HepG2 (cell line): ENCODE data around the gene DCP2. TPM values are rescaled to one million over a fixed set of nuclear protein-coding genes. Genes with fewer than 3 reads are reported as not detected.

Experiments used
- ATAC-seq: fragments of 200-7000 bp; cut with Tn5 transposase; 3 replicates; pipeline ENCODE4 v1.9.1; 2020; ENCODE audit warnings: mild to moderate bottlenecking, moderate library complexity
- BruUV-seq: library from RNA; stranded (reverse); fragments of 400-500 nt; replicated peaks from 2 replicates; lab custom pipeline; 2021; lab: Mats Ljungman, UMichigan
- CTCF ChIA-PET: fragments of 300-600 bp; formaldehyde crosslinking; extraction: SDS; loops from one replicate; lab custom pipeline; 2021; ENCODE audit warnings: low total read pairs, inconsistent platforms, low intra/inter-chr PET ratio; lab: Yijun Ruan, JAX
- POLR2A ChIA-PET: fragments of 350-600 bp; sonication (Branson Sonifier 250); formaldehyde crosslinking; loops from one replicate; lab custom pipeline; 2020; ENCODE audit warnings: antibody characterized with exemption, inconsistent platforms; lab: Yijun Ruan, JAX
- DNase-seq: peaks from one replicate; pipeline ENCODE4 v3.0.0-alpha.2; 2015; ENCODE audit warnings: low spot score
- FAIRE-seq: peaks from 3 replicates; lab custom pipeline; 2011; peaks lifted over from hg19 to GRCh38; lab: Jason Lieb, UNC
- H2AFZ ChIP-seq: one replicate; pipeline ENCODE4 v1.6.1; 2011; ENCODE audit warnings: low read length, inconsistent platforms
- H3K27ac ChIP-seq: fragments of 300-600 bp; 3 replicates; pipeline ENCODE4 v1.8.0; 2011; ENCODE audit warnings: mixed run types, mild to moderate bottlenecking, mixed read lengths, low read length, inconsistent platforms; ENCODE audit not compliant: insufficient read depth; ENCODE audit errors: extremely low read length
- H3K27me3 ChIP-seq, 2 experiments: fragments of 200-600 bp in 1 of 2; 2 replicates in 1 of 2; 3 replicates in 1 of 2; pipeline versions ENCODE4 v1.6.0 to v1.8.0; 2011; ENCODE audit warnings: low read length in 2 of 2, mild to moderate bottlenecking in 2 of 2, moderate library complexity in 2 of 2, inconsistent platforms in 1 of 2; ENCODE audit not compliant: insufficient read depth in 2 of 2, control insufficient read depth in 1 of 2
- H3K36me3 ChIP-seq, 2 experiments: fragments of 200-600 bp in 1 of 2; replicated peaks in 1 of 2; 2 replicates in 1 of 2; 3 replicates in 1 of 2; pipeline versions ENCODE4 v1.5.1 to v1.8.0; 2011; ENCODE audit warnings: low read length in 2 of 2, inconsistent platforms in 1 of 2; ENCODE audit not compliant: insufficient read depth in 2 of 2, control insufficient read depth in 1 of 2
- H3K4me1 ChIP-seq: 2 replicates; pipeline ENCODE4 v1.5.1; 2012; ENCODE audit warnings: low read length, inconsistent platforms; ENCODE audit not compliant: insufficient read depth
- H3K4me2 ChIP-seq: 2 replicates; pipeline ENCODE4 v1.6.0; 2011; ENCODE audit warnings: low read depth, low read length, inconsistent platforms
- H3K4me3 ChIP-seq, 3 experiments: fragments of 200-600 bp in 1 of 3; sonication (generic), shearing (Covaris generic) in 1 of 3; replicated peaks in 1 of 3; 2 replicates each; pipeline ENCODE4 v1.5.1; 2011 to 2016; ENCODE audit warnings: low read length in 3 of 3, inconsistent platforms in 2 of 3, low read depth in 2 of 3, mild to moderate bottlenecking in 2 of 3, control low read depth in 1 of 3, mixed read lengths in 1 of 3; ENCODE audit not compliant: insufficient read depth in 1 of 3
- H3K79me2 ChIP-seq: one replicate; pipeline ENCODE4 v1.6.1; 2011; ENCODE audit warnings: low read length, inconsistent platforms; ENCODE audit not compliant: insufficient read depth
- H3K9ac ChIP-seq: 2 replicates; pipeline ENCODE4 v1.6.0; 2011; ENCODE audit warnings: mild to moderate bottlenecking, low read depth, low read length, inconsistent platforms; ENCODE audit not compliant: insufficient read depth
- H3K9me3 ChIP-seq: 2 replicates; pipeline ENCODE4 v1.5.1; 2012; ENCODE audit warnings: mild to moderate bottlenecking, low read length
- H4K20me1 ChIP-seq: 2 replicates; pipeline ENCODE4 v1.6.0; 2011; ENCODE audit warnings: inconsistent platforms, mild to moderate bottlenecking, low read length, moderate library complexity; ENCODE audit not compliant: insufficient read depth
- ARNTL ChIP-seq: sonication (generic); formaldehyde crosslinking; IDR thresholded peaks from 2 replicates; pipeline ENCODE4 v1.4.0; 2020; ENCODE audit warnings: mild to moderate bottlenecking, missing genetic modification reagents
- CREM ChIP-seq, 2 experiments: sonication (generic) in 1 of 2; formaldehyde crosslinking in 1 of 2; IDR thresholded peaks; 2 replicates each; pipeline versions ENCODE4 v1.4.0 to v1.6.1; 2016 to 2020; ENCODE audit warnings: antibody characterized with exemption in 1 of 2, mild to moderate bottlenecking in 1 of 2, missing genetic modification reagents in 1 of 2
- DNMT3B ChIP-seq: conservative IDR thresholded peaks from 2 replicates; pipeline ENCODE4 v1.6.1; 2016; ENCODE audit warnings: missing biosample characterization, control low read depth
- HOXA5 ChIP-seq: sonication (generic); formaldehyde crosslinking; IDR thresholded peaks from 2 replicates; pipeline ENCODE4 v1.4.0; 2020; ENCODE audit warnings: missing genetic modification reagents
- MXD4 ChIP-seq: IDR thresholded peaks from 2 replicates; pipeline ENCODE4 v1.6.1; 2016; ENCODE audit warnings: mild to moderate bottlenecking, missing biosample characterization, missing genetic modification reagents
- PCBP2 ChIP-seq: fragments of 200-400 bp; formaldehyde crosslinking; optimal IDR thresholded peaks from 2 replicates; pipeline ENCODE3; 2018; ENCODE audit warnings: low read length, low read depth; ENCODE audit not compliant: poor library complexity, severe bottlenecking
- SIN3A ChIP-seq: IDR thresholded peaks from 2 replicates; pipeline ENCODE4 v1.6.1; 2011; ENCODE audit warnings: low read depth, mild to moderate bottlenecking, control low read depth, low read length, borderline replicate concordance
- SP4 ChIP-seq: sonication (generic); formaldehyde crosslinking; IDR thresholded peaks from 2 replicates; pipeline ENCODE4 v1.8.1; 2023; ENCODE audit warnings: mild to moderate bottlenecking, missing genetic modification reagents
- ZNF30 ChIP-seq: sonication (generic); formaldehyde crosslinking; IDR thresholded peaks from 2 replicates; pipeline ENCODE4 v1.5.0; 2020; ENCODE audit warnings: mild to moderate bottlenecking, missing genetic modification reagents
- ZNF326 ChIP-seq: sonication (generic); formaldehyde crosslinking; IDR thresholded peaks from 2 replicates; pipeline ENCODE4 v1.4.0; 2020; ENCODE audit warnings: missing genetic modification reagents, borderline replicate concordance
- ZNF430 ChIP-seq: sonication (generic); formaldehyde crosslinking; IDR thresholded peaks from 2 replicates; pipeline ENCODE4 v1.9.0; 2021; ENCODE audit warnings: mild to moderate bottlenecking, missing genetic modification reagents
- WGBS: methylation state at CpG from one replicate; pipeline ENCODE4 v1.1.6; 2017; ENCODE audit warnings: low lambda C conversion rate; 5-methylcytosine and 5-hydroxymethylcytosine counted together
- in situ Hi-C: cut with HindIII; loops from 2 replicates; pipeline ENCODE4 v1.10.0; 2017; ENCODE audit warnings: low pct_unique_long_range_greater_than_20kb; ENCODE audit not compliant: extremely low pct_ligation_motif_present
- intact Hi-C: fragments of 100-400 bp; cut with micrococcal nuclease; formaldehyde crosslinking; loops from one replicate; pipeline ENCODE4 v1.10.0; 2022; ENCODE audit not compliant: unreplicated experiment
- polyA plus RNA-seq, 8 experiments: library from polyadenylated mRNA; depleted of rRNA in 3 of 8; stranded (reverse) in 7 of 8; unstranded in 1 of 8; fragments of >200 nt; fragmentation: Illumina TruSeq in 4 of 8; extraction: Trizol in 4 of 8; gene quantifications; 2 replicates each; pipeline versions ENCODE4 v1.2.1 to v1.2.3, GENCODE V29; 2011 to 2016; ENCODE audit warnings: low read depth in 4 of 8, missing spikeins in 1 of 8, mixed read lengths in 1 of 8; ENCODE audit not compliant: insufficient read depth in 1 of 8
- total RNA-seq, 5 experiments: library from RNA; depleted of rRNA; stranded (reverse); fragments of >200 nt; fragmentation: Illumina TruSeq; extraction: Trizol; gene quantifications; 2 replicates each; pipeline ENCODE4 v1.2.3, GENCODE V29; 2016; ENCODE audit warnings: low read depth in 1 of 5
- TF ChIP-seq, protein P1 (sequence below): sonication (generic); formaldehyde crosslinking; IDR thresholded peaks from 2 replicates; pipeline ENCODE4 v1.4.0; 2020; ENCODE audit warnings: missing genetic modification reagents
- TF ChIP-seq, protein P2 (sequence below): sonication (generic); formaldehyde crosslinking; IDR thresholded peaks from 2 replicates; pipeline ENCODE4 v1.8.1; 2023; ENCODE audit warnings: mild to moderate bottlenecking, moderate library complexity, missing genetic modification reagents

The DCP2 gene
- total and polyA plus RNA-seq, 2 of the 13 experiments (the other 11 are each of a cell fraction or from before 2014, with no cell fraction given), result 16.2 to 63.4 TPM

DNA sequence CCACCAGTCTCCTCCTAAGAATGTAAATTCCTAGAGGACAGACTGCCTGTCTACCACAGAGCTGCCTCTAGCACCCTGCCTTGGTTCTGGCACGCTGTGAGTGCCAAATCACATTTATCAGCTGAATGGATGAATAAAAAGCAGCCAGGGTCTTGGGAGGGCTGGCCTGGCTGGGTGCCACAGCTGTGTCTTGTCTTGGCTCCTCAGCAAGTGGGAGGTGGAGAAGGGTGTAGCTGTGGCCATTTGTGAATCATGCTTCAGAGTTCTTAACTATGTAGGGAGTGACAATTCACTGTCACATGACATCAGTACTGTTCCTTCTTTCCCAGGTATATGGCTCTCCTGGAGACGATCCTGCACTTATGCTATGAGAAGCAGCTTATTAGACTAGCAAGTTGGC is 70.6 kb downstream of the DCP2 start:
- no peak overlapping the region for H3K27ac ChIP-seq
- no peaks in the 10 kb centered on the region for H3K27me3 ChIP-seq
- ChIA-PET POLR2A (no interaction called here), CTCF (no interaction called here)
- ATAC-seq (no peak), FAIRE-seq (no peak), DNase-seq (no peak)
- H3K9me3 ChIP-seq, result no peaks in the 10 kb centered on the region
- TF ChIP-seq CREM (IDR thresholded peaks at IDR 0.05) (no peak), CREM (CRISPR knock-in tag; IDR thresholded peaks at IDR 0.05) (no peak), ZNF326 (CRISPR knock-in tag) (no peak), ZNF30 (CRISPR knock-in tag) (no peak), ZNF430 (CRISPR knock-in tag) (no peak), MXD4 (no peak)
- H3K4me3 ChIP-seq, result no peak overlapping the region
- intact Hi-C loops, result no loop called here
- WGBS, result 81% methylated on average over 2 of the region's 2 CpGs
- no peak overlapping the region for H2AFZ ChIP-seq
- H3K36me3 ChIP-seq, result no peaks in the 10 kb centered on the region
- no peak overlapping the region for H3K4me2 ChIP-seq
- no peak overlapping the region for H3K9ac ChIP-seq
- no peaks in the 10 kb centered on the region for H3K79me2 ChIP-seq
- H4K20me1 ChIP-seq, result no peaks in the 10 kb centered on the region
- in situ Hi-C loops, result loop anchor here (25.0 kb wide), 1 partner anchor 465 kb away; the partner anchor contains the start of gene YTHDC2
- no peaks in the 10 kb centered on the region for H3K4me1 ChIP-seq
- BruUV-seq, result no TSS peak

DNA sequence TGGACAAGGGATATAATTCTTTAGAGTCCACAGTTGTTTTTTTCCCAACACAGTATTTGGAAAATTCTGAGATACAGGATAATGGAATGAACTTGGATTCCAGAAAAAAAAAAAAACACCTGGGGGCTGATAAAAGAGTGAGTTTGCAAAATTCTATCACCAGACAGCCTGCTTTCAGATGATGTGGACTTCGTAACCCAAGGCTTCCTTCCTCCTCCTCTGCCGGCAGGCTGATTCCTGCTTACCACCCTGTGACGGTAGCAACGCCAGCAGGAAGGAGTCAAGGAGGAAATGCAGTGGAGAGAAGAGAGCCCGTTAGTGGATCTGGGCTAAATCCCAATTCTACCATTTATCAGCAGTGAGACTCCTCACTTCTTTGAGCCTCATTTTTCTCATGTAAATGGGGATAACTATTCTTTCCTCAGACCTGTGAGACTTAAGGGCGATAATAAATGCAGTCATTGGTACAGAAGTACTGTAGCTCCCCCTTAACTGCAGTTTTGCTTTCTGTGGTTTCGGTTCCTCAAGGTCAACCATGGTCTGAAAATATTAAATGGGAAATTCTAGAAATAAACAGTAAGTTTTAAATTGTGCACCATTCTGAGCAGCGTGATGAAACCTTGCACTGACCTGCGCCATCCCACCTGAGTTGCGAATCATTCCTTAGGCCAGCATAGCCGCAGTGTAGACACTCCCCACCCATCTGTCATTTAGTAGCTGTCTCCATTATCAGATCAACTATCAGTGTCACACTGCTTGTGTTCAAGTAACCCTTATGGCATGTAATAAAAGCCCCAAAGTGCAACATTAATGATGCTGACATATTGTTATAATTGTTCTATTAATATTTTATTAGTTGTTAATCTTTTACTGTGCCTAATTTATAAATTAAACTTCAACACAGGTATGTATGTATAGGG is 71.4 kb downstream of the DCP2 start:
- Histone ChIP-seq H3K9ac (no peak overlapping the region), H3K4me3 (no peak overlapping the region), H3K36me3 (no peaks in the 10 kb centered on the region), H3K79me2 (no peaks in the 10 kb centered on the region), H2AFZ (no peak overlapping the region), H3K4me2 (no peak overlapping the region), H3K27ac (no peak overlapping the region), H3K4me1 (no peaks in the 10 kb centered on the region), H4K20me1 (no peaks in the 10 kb centered on the region), H3K27me3 (no peaks in the 10 kb centered on the region), H3K9me3 (no peaks in the 10 kb centered on the region)
- ChIA-PET CTCF (no interaction called here), POLR2A (no interaction called here)
- in situ Hi-C loops, result loop anchor here (25.0 kb wide), 1 partner anchor 464 kb away; the partner anchor contains the start of gene YTHDC2
- BruUV-seq, result no TSS peak
- no peak for ATAC-seq
- WGBS, result 88% methylated on average over 11 of the region's 11 CpGs
- intact Hi-C loops, result no loop called here
- no peak for FAIRE-seq
- DNase-seq, result no peak
- no peak for TF ChIP-seq ARNTL (CRISPR knock-in tag)
- no peak for TF ChIP-seq DNMT3B (CRISPR knock-in tag)
- TF ChIP-seq, protein P1, sequence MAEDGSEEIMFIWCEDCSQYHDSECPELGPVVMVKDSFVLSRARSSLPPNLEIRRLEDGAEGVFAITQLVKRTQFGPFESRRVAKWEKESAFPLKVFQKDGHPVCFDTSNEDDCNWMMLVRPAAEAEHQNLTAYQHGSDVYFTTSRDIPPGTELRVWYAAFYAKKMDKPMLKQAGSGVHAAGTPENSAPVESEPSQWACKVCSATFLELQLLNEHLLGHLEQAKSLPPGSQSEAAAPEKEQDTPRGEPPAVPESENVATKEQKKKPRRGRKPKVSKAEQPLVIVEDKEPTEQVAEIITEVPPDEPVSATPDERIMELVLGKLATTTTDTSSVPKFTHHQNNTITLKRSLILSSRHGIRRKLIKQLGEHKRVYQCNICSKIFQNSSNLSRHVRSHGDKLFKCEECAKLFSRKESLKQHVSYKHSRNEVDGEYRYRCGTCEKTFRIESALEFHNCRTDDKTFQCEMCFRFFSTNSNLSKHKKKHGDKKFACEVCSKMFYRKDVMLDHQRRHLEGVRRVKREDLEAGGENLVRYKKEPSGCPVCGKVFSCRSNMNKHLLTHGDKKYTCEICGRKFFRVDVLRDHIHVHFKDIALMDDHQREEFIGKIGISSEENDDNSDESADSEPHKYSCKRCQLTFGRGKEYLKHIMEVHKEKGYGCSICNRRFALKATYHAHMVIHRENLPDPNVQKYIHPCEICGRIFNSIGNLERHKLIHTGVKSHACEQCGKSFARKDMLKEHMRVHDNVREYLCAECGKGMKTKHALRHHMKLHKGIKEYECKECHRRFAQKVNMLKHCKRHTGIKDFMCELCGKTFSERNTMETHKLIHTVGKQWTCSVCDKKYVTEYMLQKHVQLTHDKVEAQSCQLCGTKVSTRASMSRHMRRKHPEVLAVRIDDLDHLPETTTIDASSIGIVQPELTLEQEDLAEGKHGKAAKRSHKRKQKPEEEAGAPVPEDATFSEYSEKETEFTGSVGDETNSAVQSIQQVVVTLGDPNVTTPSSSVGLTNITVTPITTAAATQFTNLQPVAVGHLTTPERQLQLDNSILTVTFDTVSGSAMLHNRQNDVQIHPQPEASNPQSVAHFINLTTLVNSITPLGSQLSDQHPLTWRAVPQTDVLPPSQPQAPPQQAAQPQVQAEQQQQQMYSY (CRISPR knock-in tag), result no peak
- TF ChIP-seq, protein P2, sequence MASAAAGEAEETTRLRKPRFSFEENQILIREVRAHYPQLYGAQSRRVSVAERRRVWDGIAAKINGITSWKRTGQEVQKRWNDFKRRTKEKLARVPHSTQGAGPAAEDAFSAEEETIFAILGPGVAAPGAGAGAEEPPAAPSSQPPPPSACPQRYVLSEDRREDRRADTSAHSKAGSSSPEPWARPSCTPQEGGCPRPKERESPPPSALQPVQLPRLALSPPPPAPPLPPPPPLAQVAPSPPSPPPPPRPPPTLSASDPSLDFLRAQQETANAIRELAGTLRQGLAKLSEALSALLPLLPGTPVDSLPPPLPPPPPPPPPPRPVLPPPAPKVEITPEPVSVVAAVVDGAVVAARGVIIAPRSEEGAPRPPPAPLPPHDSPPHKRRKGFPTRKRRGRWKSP (CRISPR knock-in tag), result no peak
- TF ChIP-seq SP4 (CRISPR knock-in tag), result no peak
- no peak for TF ChIP-seq SIN3A
- TF ChIP-seq PCBP2, result no peak
- no peak for TF ChIP-seq HOXA5 (CRISPR knock-in tag)
